ENCODE data around the gene PHOX2A. TPM values are rescaled to one million over a fixed set of nuclear protein-coding genes. Genes with fewer than 3 reads are reported as not detected.
A peak's percentile ranks its signal among the peaks of the same experiment; 100 is the strongest.

PHOX2A gene
- total RNA-seq, 3 donors from 2014 or later, result not detected

- no peaks in the 10 kb centered on the region for H3K36me3 ChIP-seq
- peaks cover 0 to 8% of the 10 kb centered on the region in 2 donors for H3K27me3 ChIP-seq
- intact Hi-C loops (cut with DNase I; ENCODE audit: low total_unique reads), result no loop called here
- H3K9me3 ChIP-seq, result no peaks in the 10 kb centered on the region
- H3K4me1 ChIP-seq, result peaks cover 0 to 11% of the 10 kb centered on the region in 2 donors
- no peak for DNase-seq (ENCODE audit: low spot score in 2 of 2)
- TF ChIP-seq CTCF (IDR thresholded peaks at IDR 0.05), result peak in 2 of 3 donors; percentile 24 to 30
- TF ChIP-seq POLR2A (IDR thresholded peaks at IDR 0.05), result no peak
- TF ChIP-seq POLR2AphosphoS5 (IDR thresholded peaks at IDR 0.05), result no peak
- no peak overlapping the region for H3K4me3 ChIP-seq
- peak overlapping the region in 1 of 2 donors; percentile 43 for H3K27ac ChIP-seq
Measured at GRCh38 chr11:72238040-72238450, 5.9 kb downstream of the PHOX2A start.

DNA sequence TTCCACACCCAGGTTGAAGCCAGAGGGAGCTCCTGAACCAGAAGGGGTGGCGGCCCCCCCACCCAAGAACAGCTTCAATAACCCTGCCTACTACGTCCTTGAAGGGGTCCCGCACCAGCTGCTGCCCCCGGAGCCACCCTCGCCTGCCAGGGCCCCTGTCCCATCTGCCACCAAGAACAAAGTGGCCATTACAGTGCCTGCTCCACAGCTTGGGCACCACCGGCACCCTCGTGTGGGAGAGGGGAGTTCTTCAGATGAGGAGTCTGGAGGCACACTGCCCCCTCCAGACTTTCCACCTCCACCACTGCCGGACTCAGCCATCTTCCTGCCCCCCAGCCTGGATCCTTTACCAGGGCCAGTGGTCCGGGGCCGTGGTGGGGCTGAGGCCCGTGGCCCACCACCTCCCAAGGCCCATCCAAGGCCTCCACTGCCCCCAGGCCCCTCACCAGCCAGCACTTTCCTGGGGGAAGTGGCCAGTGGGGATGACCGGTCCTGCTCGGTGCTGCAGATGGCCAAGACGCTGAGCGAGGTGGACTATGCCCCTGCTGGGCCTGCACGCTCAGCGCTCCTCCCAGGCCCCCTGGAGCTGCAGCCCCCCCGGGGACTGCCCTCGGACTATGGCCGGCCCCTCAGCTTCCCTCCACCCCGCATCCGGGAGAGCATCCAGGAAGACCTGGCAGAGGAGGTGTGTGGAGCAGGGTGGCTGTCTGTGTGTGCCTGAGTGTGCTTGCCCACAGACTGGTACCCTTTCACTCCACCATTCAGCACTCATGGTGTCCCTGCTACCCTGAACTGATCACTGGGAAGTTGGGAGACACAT lies 6.7 kb downstream of the PHOX2A start:
- Histone ChIP-seq H3K27ac (peak overlapping the region in 1 of 2 donors; percentile 43), H3K4me1 (peaks cover 0 to 11% of the 10 kb centered on the region in 2 donors), H3K4me3 (no peak overlapping the region), H3K27me3 (peaks cover 0 to 3% of the 10 kb centered on the region in 2 donors), H3K9me3 (no peaks in the 10 kb centered on the region), H3K36me3 (no peaks in the 10 kb centered on the region)
- DNase-seq (ENCODE audit: low spot score in 2 of 2), result no peak
- TF ChIP-seq POLR2AphosphoS5 (IDR thresholded peaks at IDR 0.05), result no peak
- TF ChIP-seq CTCF (IDR thresholded peaks at IDR 0.05), result no peak
- TF ChIP-seq POLR2A (IDR thresholded peaks at IDR 0.05), result no peak
- intact Hi-C loops (cut with DNase I; ENCODE audit: low total_unique reads), result no loop called here

GRCh38 chr11:72236774-72237111 lies 7.2 kb downstream of the PHOX2A start:
- no peak for DNase-seq (ENCODE audit: low spot score in 2 of 2)
- no peak overlapping the region for H3K27ac ChIP-seq
- TF ChIP-seq CTCF (IDR thresholded peaks at IDR 0.05), result no peak
- no peak for TF ChIP-seq POLR2A (IDR thresholded peaks at IDR 0.05)
- TF ChIP-seq POLR2AphosphoS5 (IDR thresholded peaks at IDR 0.05), result no peak
- no peak overlapping the region for H3K4me3 ChIP-seq
- no peaks in the 10 kb centered on the region for H3K36me3 ChIP-seq
- peaks cover 0 to 3% of the 10 kb centered on the region in 2 donors for H3K27me3 ChIP-seq
- intact Hi-C loops (cut with DNase I; ENCODE audit: low total_unique reads), result no loop called here
- no peaks in the 10 kb centered on the region for H3K9me3 ChIP-seq
- H3K4me1 ChIP-seq, result peaks cover 0 to 11% of the 10 kb centered on the region in 2 donors

DNA sequence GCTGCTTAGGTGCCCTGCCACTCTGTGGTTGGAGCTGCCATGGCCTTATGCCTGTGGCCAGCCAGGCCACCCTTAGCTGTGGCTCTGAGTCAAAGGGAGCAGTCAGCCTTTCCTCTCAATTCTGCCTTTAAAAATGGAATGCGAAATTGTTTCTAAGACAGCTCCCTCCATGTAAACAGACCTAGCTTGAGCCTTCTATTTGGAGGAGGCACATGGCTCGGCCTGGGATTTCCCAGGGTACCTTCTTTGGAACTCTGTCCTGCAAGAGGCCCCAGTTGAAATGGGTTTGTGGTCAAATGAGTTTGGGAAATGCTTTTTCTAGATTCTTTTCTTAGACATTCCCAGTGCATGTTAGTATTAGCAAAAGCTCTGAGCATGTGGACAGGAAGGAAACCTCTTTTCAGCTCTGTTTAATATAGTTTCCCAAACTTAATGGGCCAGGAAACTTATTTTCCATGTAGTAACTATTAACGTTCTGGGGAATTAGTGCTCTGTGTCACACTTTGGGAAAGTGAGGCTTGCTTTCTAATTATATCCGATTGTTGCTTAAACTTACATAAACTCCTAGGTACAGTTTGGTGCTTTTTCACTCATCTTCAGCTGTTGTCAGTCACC lies 7.8 kb downstream of the PHOX2A start:
- Histone ChIP-seq H3K27ac (peak overlapping the region in 1 of 2 donors; percentile 1), H3K36me3 (no peaks in the 10 kb centered on the region), H3K4me1 (peaks cover 0 to 11% of the 10 kb centered on the region in 2 donors), H3K27me3 (peaks cover 0 to 3% of the 10 kb centered on the region in 2 donors), H3K9me3 (no peaks in the 10 kb centered on the region), H3K4me3 (no peak overlapping the region)
- intact Hi-C loops (cut with DNase I; ENCODE audit: low total_unique reads), result no loop called here
- TF ChIP-seq POLR2AphosphoS5 (IDR thresholded peaks at IDR 0.05), result no peak
- no peak for TF ChIP-seq POLR2A (IDR thresholded peaks at IDR 0.05)
- TF ChIP-seq CTCF (IDR thresholded peaks at IDR 0.05), result no peak
- peak in 1 of 2 donors; percentile 9 for DNase-seq (ENCODE audit: low spot score in 2 of 2)

Data from breast epithelium (tissue), 4 donors.